ENCODE measurements around the gene CTNNBIP1.

CTNNBIP1 gene

GRCh38 chr1:9908871-9909233 is 1.2 kb downstream of the CTNNBIP1 start:
- TF ChIP-seq FOXP2 (optimal IDR thresholded peaks at IDR 0.05; ENCODE audit: borderline replicate concordance, extremely low read depth, extremely low read length, insufficient read depth) (no peak), POLR2AphosphoS5 (IDR thresholded peaks at IDR 0.05; ENCODE audit: low read depth, low read length) (no peak), TAF1 (IDR thresholded peaks at IDR 0.05; ENCODE audit: borderline replicate concordance, insufficient read depth, low read length) (no peak), REST (IDR thresholded peaks at IDR 0.05; ENCODE audit: insufficient read depth in 1 of 2, low read depth in 2 of 2, low read length in 2 of 2) (no peak), SIN3A (IDR thresholded peaks at IDR 0.05; ENCODE audit: borderline replicate concordance, insufficient read depth, low read length) (0 out of 2 replicates have a peak, but pooled peaks have one; percentile 17)

DNA sequence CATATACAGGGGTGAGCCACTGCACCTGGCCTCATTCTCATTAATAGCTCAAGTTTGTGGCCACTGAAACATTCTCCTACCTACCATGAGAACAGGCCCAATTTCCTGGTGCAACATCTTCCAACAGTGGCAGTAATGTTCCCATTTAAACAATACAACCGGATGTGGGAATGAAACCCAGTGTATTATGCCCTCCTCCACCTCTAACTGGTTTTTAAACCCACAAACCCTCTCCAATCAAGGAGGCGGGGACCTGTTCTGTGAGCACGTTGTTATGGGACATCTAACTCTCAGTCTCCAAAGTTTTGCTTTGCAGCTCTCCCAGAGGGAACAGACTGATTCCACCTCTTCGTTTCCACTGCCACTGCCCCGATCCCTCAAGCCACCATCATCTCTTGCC is 2.6 kb downstream of the CTNNBIP1 start:
- TF ChIP-seq TAF1 (IDR thresholded peaks at IDR 0.05; ENCODE audit: borderline replicate concordance, insufficient read depth, low read length), result no peak
- TF ChIP-seq REST (IDR thresholded peaks at IDR 0.05; ENCODE audit: insufficient read depth in 1 of 2, low read depth in 2 of 2, low read length in 2 of 2), result no peak
- TF ChIP-seq SIN3A (IDR thresholded peaks at IDR 0.05; ENCODE audit: borderline replicate concordance, insufficient read depth, low read length), result no peak
- no peak for TF ChIP-seq FOXP2 (optimal IDR thresholded peaks at IDR 0.05; ENCODE audit: borderline replicate concordance, extremely low read depth, extremely low read length, insufficient read depth)

GRCh38 chr1:9906466-9906865 is 3.6 kb downstream of the CTNNBIP1 start:
- TF ChIP-seq FOXP2 (optimal IDR thresholded peaks at IDR 0.05; ENCODE audit: borderline replicate concordance, extremely low read depth, extremely low read length, insufficient read depth) (no peak), SIN3A (IDR thresholded peaks at IDR 0.05; ENCODE audit: borderline replicate concordance, insufficient read depth, low read length) (no peak), REST (IDR thresholded peaks at IDR 0.05; ENCODE audit: insufficient read depth in 1 of 2, low read depth in 2 of 2, low read length in 2 of 2) (no peak), TAF1 (IDR thresholded peaks at IDR 0.05; ENCODE audit: borderline replicate concordance, insufficient read depth, low read length) (no peak), POLR2AphosphoS5 (IDR thresholded peaks at IDR 0.05; ENCODE audit: low read depth, low read length) (no peak)

GRCh38 chr1:9905010-9905409 is 5.1 kb downstream of the CTNNBIP1 start:
- TF ChIP-seq POLR2AphosphoS5 (IDR thresholded peaks at IDR 0.05; ENCODE audit: low read depth, low read length), result no peak
- no peak for TF ChIP-seq TAF1 (IDR thresholded peaks at IDR 0.05; ENCODE audit: borderline replicate concordance, insufficient read depth, low read length)
- no peak for TF ChIP-seq FOXP2 (optimal IDR thresholded peaks at IDR 0.05; ENCODE audit: borderline replicate concordance, extremely low read depth, extremely low read length, insufficient read depth)
- TF ChIP-seq SIN3A (IDR thresholded peaks at IDR 0.05; ENCODE audit: borderline replicate concordance, insufficient read depth, low read length), result no peak
- TF ChIP-seq REST (IDR thresholded peaks at IDR 0.05; ENCODE audit: insufficient read depth in 1 of 2, low read depth in 2 of 2, low read length in 2 of 2), result no peak

DNA sequence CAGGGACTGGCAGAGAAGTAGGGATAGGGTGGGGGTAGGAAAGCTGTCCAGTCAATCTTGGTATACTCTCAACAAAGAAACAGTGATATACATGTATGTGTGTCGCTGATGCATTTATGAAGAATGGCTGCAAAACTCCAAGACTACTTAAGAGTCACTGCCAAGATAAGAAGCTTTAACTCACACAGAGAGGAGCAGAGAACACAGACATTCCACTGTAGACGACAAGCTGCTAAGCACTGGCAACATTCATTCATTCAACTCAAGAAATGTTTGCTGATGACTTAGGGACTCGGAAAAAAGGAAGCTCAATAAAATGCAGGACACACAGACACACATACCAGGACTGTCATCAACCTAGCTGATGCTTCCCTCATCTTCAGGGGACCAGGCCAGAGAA is 5.5 kb downstream of the CTNNBIP1 start:
- no peak for TF ChIP-seq SIN3A (IDR thresholded peaks at IDR 0.05; ENCODE audit: borderline replicate concordance, insufficient read depth, low read length)
- no peak for TF ChIP-seq FOXP2 (optimal IDR thresholded peaks at IDR 0.05; ENCODE audit: borderline replicate concordance, extremely low read depth, extremely low read length, insufficient read depth)
- TF ChIP-seq REST (IDR thresholded peaks at IDR 0.05; ENCODE audit: insufficient read depth in 1 of 2, low read depth in 2 of 2, low read length in 2 of 2), result no peak
- TF ChIP-seq TAF1 (IDR thresholded peaks at IDR 0.05; ENCODE audit: borderline replicate concordance, insufficient read depth, low read length), result no peak
- TF ChIP-seq POLR2AphosphoS5 (IDR thresholded peaks at IDR 0.05; ENCODE audit: low read depth, low read length), result no peak
